SK-N-SH (cell line): Measurements from ENCODE around the gene TTC23.

Experiments
- CHD2 ChIP-seq: fragments of 150-350 bp; IDR thresholded peaks from 2 replicates; pipeline ENCODE4 v1.6.1; 2018; ENCODE audit warnings: low read length; ENCODE audit not compliant: partially characterized antibody
- FOXJ3 ChIP-seq: sonication (generic); formaldehyde crosslinking; IDR thresholded peaks from 2 replicates; pipeline ENCODE4 v1.5.1; 2020; ENCODE audit warnings: mild to moderate bottlenecking, missing genetic modification reagents
- RFX5 ChIP-seq: IDR thresholded peaks from 2 replicates; pipeline ENCODE4 v1.6.1; 2012; ENCODE audit warnings: mild to moderate bottlenecking, improper control_type of control experiment, low read length
- SIN3A ChIP-seq: IDR thresholded peaks from 2 replicates; pipeline ENCODE4 v1.6.1; 2012; ENCODE audit warnings: low read depth, mild to moderate bottlenecking, low read length, moderate library complexity, borderline replicate concordance
- TCF12 ChIP-seq: IDR thresholded peaks from 2 replicates; pipeline ENCODE4 v1.4.0; 2012
- TF ChIP-seq, protein P1 (sequence below): fragments of 200-600 bp; sonication (generic); IDR thresholded peaks from 2 replicates; pipeline ENCODE4 v1.6.1; 2017; ENCODE audit warnings: antibody characterized with exemption, mild to moderate bottlenecking, moderate library complexity
- TF ChIP-seq, protein P2 (sequence below): IDR thresholded peaks from 2 replicates; pipeline ENCODE4 v1.4.0; 2012; ENCODE audit warnings: low read depth, borderline replicate concordance
- TF ChIP-seq, protein P3 (sequence below): fragments of 150-350 bp; IDR thresholded peaks from 2 replicates; pipeline ENCODE4 v1.6.1; 2017; ENCODE audit warnings: antibody characterized with exemption, low read length, low read depth, borderline replicate concordance
- TF ChIP-seq, protein P4 (sequence below): IDR thresholded peaks from 2 replicates; pipeline ENCODE4 v1.6.1; 2012; ENCODE audit warnings: mild to moderate bottlenecking, low read depth, low read length, moderate library complexity

DNA sequence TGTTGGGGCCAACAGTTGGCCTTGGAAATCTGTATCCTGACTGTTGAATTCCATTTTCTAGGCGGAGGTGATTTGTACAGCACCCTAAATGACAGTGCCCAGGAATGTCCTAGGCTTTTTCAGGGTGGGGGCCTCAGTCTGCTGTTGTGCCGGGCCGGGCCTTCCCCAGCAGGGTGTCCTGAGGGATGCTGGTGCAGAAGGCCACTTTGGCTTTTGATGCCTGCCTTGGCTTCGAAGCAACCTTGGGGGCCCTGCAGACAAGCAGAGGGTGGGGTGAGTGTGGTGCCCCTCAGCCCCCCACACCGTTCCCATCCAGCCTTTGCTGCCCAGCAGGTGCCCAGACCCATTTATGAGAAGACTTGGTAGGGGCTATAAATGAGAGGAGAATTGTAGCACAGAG is 111.5 kb downstream of the TTC23 start:
- TF ChIP-seq, protein P1, sequence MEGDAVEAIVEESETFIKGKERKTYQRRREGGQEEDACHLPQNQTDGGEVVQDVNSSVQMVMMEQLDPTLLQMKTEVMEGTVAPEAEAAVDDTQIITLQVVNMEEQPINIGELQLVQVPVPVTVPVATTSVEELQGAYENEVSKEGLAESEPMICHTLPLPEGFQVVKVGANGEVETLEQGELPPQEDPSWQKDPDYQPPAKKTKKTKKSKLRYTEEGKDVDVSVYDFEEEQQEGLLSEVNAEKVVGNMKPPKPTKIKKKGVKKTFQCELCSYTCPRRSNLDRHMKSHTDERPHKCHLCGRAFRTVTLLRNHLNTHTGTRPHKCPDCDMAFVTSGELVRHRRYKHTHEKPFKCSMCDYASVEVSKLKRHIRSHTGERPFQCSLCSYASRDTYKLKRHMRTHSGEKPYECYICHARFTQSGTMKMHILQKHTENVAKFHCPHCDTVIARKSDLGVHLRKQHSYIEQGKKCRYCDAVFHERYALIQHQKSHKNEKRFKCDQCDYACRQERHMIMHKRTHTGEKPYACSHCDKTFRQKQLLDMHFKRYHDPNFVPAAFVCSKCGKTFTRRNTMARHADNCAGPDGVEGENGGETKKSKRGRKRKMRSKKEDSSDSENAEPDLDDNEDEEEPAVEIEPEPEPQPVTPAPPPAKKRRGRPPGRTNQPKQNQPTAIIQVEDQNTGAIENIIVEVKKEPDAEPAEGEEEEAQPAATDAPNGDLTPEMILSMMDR = no peak
- TF ChIP-seq, protein P2, sequence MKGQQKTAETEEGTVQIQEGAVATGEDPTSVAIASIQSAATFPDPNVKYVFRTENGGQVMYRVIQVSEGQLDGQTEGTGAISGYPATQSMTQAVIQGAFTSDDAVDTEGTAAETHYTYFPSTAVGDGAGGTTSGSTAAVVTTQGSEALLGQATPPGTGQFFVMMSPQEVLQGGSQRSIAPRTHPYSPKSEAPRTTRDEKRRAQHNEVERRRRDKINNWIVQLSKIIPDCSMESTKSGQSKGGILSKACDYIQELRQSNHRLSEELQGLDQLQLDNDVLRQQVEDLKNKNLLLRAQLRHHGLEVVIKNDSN = no peak
- TF ChIP-seq RFX5 = no peak
- TF ChIP-seq, protein P3, sequence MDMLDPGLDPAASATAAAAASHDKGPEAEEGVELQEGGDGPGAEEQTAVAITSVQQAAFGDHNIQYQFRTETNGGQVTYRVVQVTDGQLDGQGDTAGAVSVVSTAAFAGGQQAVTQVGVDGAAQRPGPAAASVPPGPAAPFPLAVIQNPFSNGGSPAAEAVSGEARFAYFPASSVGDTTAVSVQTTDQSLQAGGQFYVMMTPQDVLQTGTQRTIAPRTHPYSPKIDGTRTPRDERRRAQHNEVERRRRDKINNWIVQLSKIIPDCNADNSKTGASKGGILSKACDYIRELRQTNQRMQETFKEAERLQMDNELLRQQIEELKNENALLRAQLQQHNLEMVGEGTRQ = no peak
- no peak for TF ChIP-seq SIN3A
- TF ChIP-seq TCF12 = no peak
- TF ChIP-seq, protein P4, sequence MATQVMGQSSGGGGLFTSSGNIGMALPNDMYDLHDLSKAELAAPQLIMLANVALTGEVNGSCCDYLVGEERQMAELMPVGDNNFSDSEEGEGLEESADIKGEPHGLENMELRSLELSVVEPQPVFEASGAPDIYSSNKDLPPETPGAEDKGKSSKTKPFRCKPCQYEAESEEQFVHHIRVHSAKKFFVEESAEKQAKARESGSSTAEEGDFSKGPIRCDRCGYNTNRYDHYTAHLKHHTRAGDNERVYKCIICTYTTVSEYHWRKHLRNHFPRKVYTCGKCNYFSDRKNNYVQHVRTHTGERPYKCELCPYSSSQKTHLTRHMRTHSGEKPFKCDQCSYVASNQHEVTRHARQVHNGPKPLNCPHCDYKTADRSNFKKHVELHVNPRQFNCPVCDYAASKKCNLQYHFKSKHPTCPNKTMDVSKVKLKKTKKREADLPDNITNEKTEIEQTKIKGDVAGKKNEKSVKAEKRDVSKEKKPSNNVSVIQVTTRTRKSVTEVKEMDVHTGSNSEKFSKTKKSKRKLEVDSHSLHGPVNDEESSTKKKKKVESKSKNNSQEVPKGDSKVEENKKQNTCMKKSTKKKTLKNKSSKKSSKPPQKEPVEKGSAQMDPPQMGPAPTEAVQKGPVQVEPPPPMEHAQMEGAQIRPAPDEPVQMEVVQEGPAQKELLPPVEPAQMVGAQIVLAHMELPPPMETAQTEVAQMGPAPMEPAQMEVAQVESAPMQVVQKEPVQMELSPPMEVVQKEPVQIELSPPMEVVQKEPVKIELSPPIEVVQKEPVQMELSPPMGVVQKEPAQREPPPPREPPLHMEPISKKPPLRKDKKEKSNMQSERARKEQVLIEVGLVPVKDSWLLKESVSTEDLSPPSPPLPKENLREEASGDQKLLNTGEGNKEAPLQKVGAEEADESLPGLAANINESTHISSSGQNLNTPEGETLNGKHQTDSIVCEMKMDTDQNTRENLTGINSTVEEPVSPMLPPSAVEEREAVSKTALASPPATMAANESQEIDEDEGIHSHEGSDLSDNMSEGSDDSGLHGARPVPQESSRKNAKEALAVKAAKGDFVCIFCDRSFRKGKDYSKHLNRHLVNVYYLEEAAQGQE = no peak
- TF ChIP-seq CHD2 = no peak
- TF ChIP-seq FOXJ3 = no peak
